ENCODE results near the gene SLC12A3.

Gene SLC12A3

GRCh38 chr16:56895813-56896212, 30.8 kb downstream of the SLC12A3 start:
- DNase-seq = no peak

- no peak for DNase-seq
Observed at GRCh38 chr16:56896244-56896643, 31.2 kb downstream of the SLC12A3 start.

GRCh38 chr16:56897026-56897799, 32.2 kb downstream of the SLC12A3 start:
- no peak for DNase-seq

GRCh38 chr16:56898847-56899246, 33.8 kb downstream of the SLC12A3 start:
- no peak for DNase-seq

- DNase-seq = no peak
Observed at GRCh38 chr16:56903866-56904265, 38.9 kb downstream of the SLC12A3 start.

GRCh38 chr16:56907401-56907800, 42.4 kb downstream of the SLC12A3 start:
- DNase-seq = no peak

- no peak for DNase-seq
Observed at GRCh38 chr16:56909527-56909979, 44.5 kb downstream of the SLC12A3 start.

- DNase-seq = no peak
Observed at GRCh38 chr16:56910112-56910511, 45.1 kb downstream of the SLC12A3 start.

GRCh38 chr16:56910654-56911539, 45.9 kb downstream of the SLC12A3 start:
- no peak for DNase-seq

- DNase-seq = no peak
Observed at GRCh38 chr16:56911771-56912571, 47.0 kb downstream of the SLC12A3 start.

- DNase-seq = no peak
Observed at GRCh38 chr16:56912746-56913708, 48.0 kb downstream of the SLC12A3 start.

- DNase-seq = no peak
Observed at GRCh38 chr16:56914896-56915295, 49.9 kb downstream of the SLC12A3 start.

- DNase-seq = no peak
Observed at GRCh38 chr16:56915336-56916119, 50.5 kb downstream of the SLC12A3 start.

GRCh38 chr16:56916571-56917403, 51.8 kb downstream of the SLC12A3 start:
- DNase-seq = peak; percentile 3

- DNase-seq = no peak
Observed at GRCh38 chr16:56918467-56919012, 53.5 kb downstream of the SLC12A3 start.

- no peak for DNase-seq
Observed at GRCh38 chr16:56919099-56919800, 54.2 kb downstream of the SLC12A3 start.

GRCh38 chr16:56921571-56921970, 56.6 kb downstream of the SLC12A3 start:
- DNase-seq = no peak

- DNase-seq = no peak
Observed at GRCh38 chr16:56923481-56924091, 58.6 kb downstream of the SLC12A3 start.

- DNase-seq = no peak
Observed at GRCh38 chr16:56927471-56927870, 62.5 kb downstream of the SLC12A3 start.
